H9 (cell line): ENCODE results near the gene FAF1. TPM values are rescaled to one million over a fixed set of nuclear protein-coding genes. Genes with fewer than 3 reads are reported as not detected.

Experiments
- DNase-seq: peaks from one replicate; pipeline ENCODE4 v3.0.0-alpha.2; 2017
- H2AFZ ChIP-seq: one replicate; pipeline ENCODE4 v1.6.1; 2013; ENCODE audit warnings: mild to moderate bottlenecking, low read length, control low read depth, moderate library complexity
- H2AK5ac ChIP-seq: 2 replicates; pipeline ENCODE4 v1.6.1; 2013; ENCODE audit warnings: low read length, control low read depth, mixed read lengths; ENCODE audit not compliant: insufficient read length
- H2BK120ac ChIP-seq: one replicate; pipeline ENCODE4 v1.6.1; 2013; ENCODE audit warnings: low read depth, mild to moderate bottlenecking, low read length, control low read depth, inconsistent platforms; ENCODE audit not compliant: poor library complexity, severe bottlenecking
- H2BK12ac ChIP-seq: 2 replicates; pipeline ENCODE4 v1.6.1; 2013; ENCODE audit warnings: low read length, control low read depth, mixed read lengths, low read depth; ENCODE audit not compliant: insufficient read length
- H2BK15ac ChIP-seq: 2 replicates; pipeline ENCODE4 v1.6.1; 2013; ENCODE audit warnings: low read depth, low read length, control low read depth
- H2BK20ac ChIP-seq: one replicate; pipeline ENCODE4 v1.6.1; 2013; ENCODE audit warnings: low read depth, mild to moderate bottlenecking, low read length, control low read depth, inconsistent platforms; ENCODE audit not compliant: poor library complexity, severe bottlenecking
- H2BK5ac ChIP-seq: 2 replicates; pipeline ENCODE4 v1.6.1; 2013; ENCODE audit warnings: low read length, control low read depth, mixed read lengths; ENCODE audit not compliant: insufficient read length
- H3K14ac ChIP-seq: 2 replicates; pipeline ENCODE4 v1.6.1; 2013; ENCODE audit warnings: low read length, control low read depth; ENCODE audit not compliant: insufficient read depth
- H3K18ac ChIP-seq: 2 replicates; pipeline ENCODE4 v1.6.1; 2013; ENCODE audit warnings: low read depth, mild to moderate bottlenecking, mixed read lengths, low read length, control low read depth; ENCODE audit not compliant: insufficient read length
- H3K23ac ChIP-seq: 2 replicates; pipeline ENCODE4 v1.6.1; 2013; ENCODE audit warnings: low read length, control low read depth, mixed read lengths, low read depth; ENCODE audit not compliant: insufficient read length
- H3K23me2 ChIP-seq: 2 replicates; pipeline ENCODE4 v1.6.1; 2013; ENCODE audit warnings: low read depth, mild to moderate bottlenecking, mixed read lengths, low read length, control low read depth; ENCODE audit not compliant: insufficient read length, poor library complexity, severe bottlenecking
- H3K27ac ChIP-seq: 2 replicates; pipeline ENCODE4 v1.5.1; 2013; ENCODE audit warnings: low read length, control low read depth, mixed read lengths, low read depth; ENCODE audit not compliant: insufficient read length
- H3K27me3 ChIP-seq: 2 replicates; pipeline ENCODE4 v1.6.1; 2013; ENCODE audit warnings: low read length, control low read depth, inconsistent platforms; ENCODE audit not compliant: insufficient read depth
- H3K4ac ChIP-seq: 2 replicates; pipeline ENCODE4 v1.6.1; 2013; ENCODE audit warnings: low read depth, mild to moderate bottlenecking, control low read depth, inconsistent platforms, low read length, moderate library complexity
- H3K4me1 ChIP-seq: 2 replicates; pipeline ENCODE4 v1.6.1; 2013; ENCODE audit warnings: low read length, control low read depth, inconsistent platforms; ENCODE audit not compliant: insufficient read depth
- H3K4me2 ChIP-seq: 2 replicates; pipeline ENCODE4 v1.6.1; 2013; ENCODE audit warnings: low read length, control low read depth, mixed read lengths; ENCODE audit not compliant: insufficient read length, insufficient read depth
- H3K56ac ChIP-seq: 2 replicates; pipeline ENCODE4 v1.6.1; 2013; ENCODE audit warnings: low read depth, mild to moderate bottlenecking, mixed read lengths, low read length, control low read depth; ENCODE audit not compliant: insufficient read length
- H3K79me1 ChIP-seq: 2 replicates; pipeline ENCODE4 v1.6.1; 2013; ENCODE audit warnings: low read depth, mild to moderate bottlenecking, moderate library complexity, low read length, control low read depth, inconsistent platforms; ENCODE audit not compliant: insufficient read depth, poor library complexity, severe bottlenecking
- H3K79me2 ChIP-seq: 2 replicates; pipeline ENCODE4 v1.6.1; 2013; ENCODE audit warnings: low read length, control low read depth, inconsistent platforms; ENCODE audit not compliant: insufficient read depth
- H3K9ac ChIP-seq: 2 replicates; pipeline ENCODE4 v1.6.1; 2013; ENCODE audit warnings: low read length, control low read depth, mixed read lengths; ENCODE audit not compliant: insufficient read length; ENCODE audit errors: extremely low read depth
- H3K9me3 ChIP-seq: one replicate; pipeline ENCODE4 v1.6.1; 2013; ENCODE audit warnings: low read depth, low read length, inconsistent platforms; ENCODE audit not compliant: control insufficient read depth
- H3T11ph ChIP-seq: one replicate; pipeline ENCODE4 v1.6.1; 2013; ENCODE audit warnings: mild to moderate bottlenecking, low read length, control low read depth, inconsistent platforms
- H4K20me1 ChIP-seq: one replicate; pipeline ENCODE4 v1.6.1; 2013; ENCODE audit not compliant: control insufficient read depth, insufficient read length, insufficient read depth
- H4K5ac ChIP-seq: 2 replicates; pipeline ENCODE4 v1.6.1; 2013; ENCODE audit warnings: low read depth, mild to moderate bottlenecking, mixed read lengths, low read length, control low read depth; ENCODE audit not compliant: insufficient read length
- H4K8ac ChIP-seq: replicated peaks from 2 replicates; pipeline ENCODE4 v1.6.1; 2013; ENCODE audit warnings: low read length, control low read depth, mixed read lengths, low read depth; ENCODE audit not compliant: insufficient read length
- H4K91ac ChIP-seq: 2 replicates; pipeline ENCODE4 v1.6.1; 2013; ENCODE audit warnings: low read depth, mild to moderate bottlenecking, moderate library complexity, mixed read lengths, low read length, control low read depth; ENCODE audit not compliant: insufficient read length
- H3K27ac Mint-ChIP-seq, 3 experiments: 2 replicates in 2 of 3; 3 replicates in 1 of 3; pipeline ENCODE4 v1.8.0; 2020 to 2021; ENCODE audit warnings: mixed read lengths in 3 of 3, mild to moderate bottlenecking in 1 of 3, moderate library complexity in 1 of 3
- H3K27me3 Mint-ChIP-seq: 2 replicates; pipeline ENCODE4 v1.8.0; 2021; ENCODE audit warnings: low read depth, mild to moderate bottlenecking, moderate library complexity, mixed read lengths
- H3K36me3 Mint-ChIP-seq, 3 experiments: 2 replicates in 2 of 3; 3 replicates in 1 of 3; pipeline ENCODE4 v1.8.0; 2020 to 2021; ENCODE audit warnings: low read depth in 3 of 3, mixed read lengths in 3 of 3; ENCODE audit not compliant: insufficient read depth in 1 of 3
- H3K4me1 Mint-ChIP-seq, 2 experiments: 2 replicates each; pipeline ENCODE4 v1.8.0; 2020; ENCODE audit warnings: mixed read lengths in 2 of 2
- H3K4me3 Mint-ChIP-seq, 2 experiments: 2 replicates in 1 of 2; 3 replicates in 1 of 2; pipeline ENCODE4 v1.8.0; 2020 to 2021; ENCODE audit warnings: mild to moderate bottlenecking in 2 of 2, mixed read lengths in 2 of 2, moderate library complexity in 1 of 2
- H3K9me3 Mint-ChIP-seq, 2 experiments: 2 replicates in 1 of 2; 3 replicates in 1 of 2; pipeline ENCODE4 v1.8.0; 2020; ENCODE audit warnings: mild to moderate bottlenecking in 2 of 2, mixed read lengths in 2 of 2, moderate library complexity in 1 of 2
- WGBS: extraction: QIAGEN DNeasy Blood & Tissue Kit; methylation state at CpG from one replicate; pipeline ENCODE4 v1.1.7; 2013; ENCODE audit warnings: missing lambda C conversion rate, low lambda C conversion rate, mixed read lengths; ENCODE audit not compliant: insufficient read length; ENCODE audit errors: extremely low coverage; 5-methylcytosine and 5-hydroxymethylcytosine counted together
- total RNA-seq: library from RNA; stranded (reverse); gene quantifications from 2 replicates; pipeline ENCODE4 v1.2.1, GENCODE V29; 2021
- TF ChIP-seq, protein P1 (sequence below): fragments of 200-600 bp; sonication (generic); conservative IDR thresholded peaks from 3 replicates; pipeline ENCODE4 v1.8.0; 2021; ENCODE audit warnings: antibody characterized with exemption, mild to moderate bottlenecking

The FAF1 gene
- total RNA-seq, 1 experiment from 2014 or later, result 60.8 TPM

- Histone ChIP-seq H2BK15ac (no peak overlapping the region), H2AFZ (no peak overlapping the region), H3K56ac (no peak overlapping the region), H3K23ac (no peak overlapping the region), H3K79me2 (no peaks in the 10 kb centered on the region), H4K91ac (no peak overlapping the region), H4K20me1 (no peaks in the 10 kb centered on the region), H4K8ac (no peak overlapping the region), H2BK120ac (no peak overlapping the region), H4K5ac (no peak overlapping the region), H3K4me1 (no peaks in the 10 kb centered on the region), H3K27me3 (no peaks in the 10 kb centered on the region), H2BK12ac (no peak overlapping the region), H3T11ph (no peak overlapping the region), H3K9ac (no peak overlapping the region), H3K4ac (no peak overlapping the region), H3K23me2 (no peaks in the 10 kb centered on the region), H3K4me2 (no peak overlapping the region), H3K14ac (no peak overlapping the region), H2BK5ac (no peak overlapping the region), H3K9me3 (no peaks in the 10 kb centered on the region), H3K79me1 (no peaks in the 10 kb centered on the region), H3K27ac (no peak overlapping the region), H2AK5ac (no peak overlapping the region), H2BK20ac (no peak overlapping the region), H3K18ac (no peak overlapping the region)
- Mint-ChIP-seq H3K9me3 (peaks cover 6 to 8% of the 10 kb centered on the region in 2 experiments), H3K27ac (no peak overlapping the region), H3K4me1 (no peaks in the 10 kb centered on the region), H3K4me3 (no peak overlapping the region), H3K36me3 (peaks cover 10 to 17% (median 15%) of the 10 kb centered on the region in 3 experiments), H3K27me3 (no peaks in the 10 kb centered on the region)
- WGBS, result no CpG with 5 or more reads among the region's 1 CpG
- no peak for DNase-seq
- TF ChIP-seq, protein P1, sequence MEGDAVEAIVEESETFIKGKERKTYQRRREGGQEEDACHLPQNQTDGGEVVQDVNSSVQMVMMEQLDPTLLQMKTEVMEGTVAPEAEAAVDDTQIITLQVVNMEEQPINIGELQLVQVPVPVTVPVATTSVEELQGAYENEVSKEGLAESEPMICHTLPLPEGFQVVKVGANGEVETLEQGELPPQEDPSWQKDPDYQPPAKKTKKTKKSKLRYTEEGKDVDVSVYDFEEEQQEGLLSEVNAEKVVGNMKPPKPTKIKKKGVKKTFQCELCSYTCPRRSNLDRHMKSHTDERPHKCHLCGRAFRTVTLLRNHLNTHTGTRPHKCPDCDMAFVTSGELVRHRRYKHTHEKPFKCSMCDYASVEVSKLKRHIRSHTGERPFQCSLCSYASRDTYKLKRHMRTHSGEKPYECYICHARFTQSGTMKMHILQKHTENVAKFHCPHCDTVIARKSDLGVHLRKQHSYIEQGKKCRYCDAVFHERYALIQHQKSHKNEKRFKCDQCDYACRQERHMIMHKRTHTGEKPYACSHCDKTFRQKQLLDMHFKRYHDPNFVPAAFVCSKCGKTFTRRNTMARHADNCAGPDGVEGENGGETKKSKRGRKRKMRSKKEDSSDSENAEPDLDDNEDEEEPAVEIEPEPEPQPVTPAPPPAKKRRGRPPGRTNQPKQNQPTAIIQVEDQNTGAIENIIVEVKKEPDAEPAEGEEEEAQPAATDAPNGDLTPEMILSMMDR, result no peak
Measured at GRCh38 chr1:50503515-50503914, 456.6 kb downstream of the FAF1 start.
